Measurements from ENCODE around the gene TAS2R50.

DNA sequence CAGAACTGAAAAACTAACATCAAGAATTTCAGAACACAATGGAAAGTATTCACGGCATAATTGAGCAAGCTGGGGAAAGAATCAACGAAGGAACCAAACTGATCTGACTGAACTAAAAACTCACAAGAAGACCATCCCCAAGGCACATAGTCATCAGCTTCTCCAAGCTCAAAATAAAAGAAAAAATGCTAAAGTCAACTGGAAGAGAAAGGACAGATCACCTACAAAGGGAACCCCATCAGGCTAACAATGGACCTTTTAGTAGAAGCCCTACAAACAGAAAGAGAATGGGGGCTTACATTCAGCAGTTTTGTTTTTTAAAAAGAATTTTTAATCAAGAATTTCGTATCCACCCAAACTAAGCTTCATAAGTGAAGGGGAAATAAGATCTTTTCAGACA lies 11.7 kb downstream of the TAS2R50 start:
- TF ChIP-seq CTCF (IDR thresholded peaks at IDR 0.05) (no peak), POLR2A (IDR thresholded peaks at IDR 0.05) (no peak)
